Neuron (in vitro differentiated cells): ENCODE measurements around the gene RBSN.
A peak's percentile ranks its signal among the peaks of the same experiment; 100 is the strongest.

Source experiments
- H2AFZ ChIP-seq: one replicate; pipeline ENCODE4 v1.6.1; 2013; ENCODE audit warnings: low read depth, mild to moderate bottlenecking, inconsistent platforms, low read length, moderate library complexity
- H3K27me3 ChIP-seq: one replicate; pipeline ENCODE4 v1.6.1; 2013; ENCODE audit warnings: low read length; ENCODE audit not compliant: insufficient read depth
- H3K36me3 ChIP-seq: one replicate; pipeline ENCODE4 v1.6.1; 2013; ENCODE audit warnings: low read length; ENCODE audit not compliant: insufficient read depth
- H3K4me1 ChIP-seq: one replicate; pipeline ENCODE4 v1.6.1; 2013; ENCODE audit warnings: low read length; ENCODE audit not compliant: insufficient read depth
- H3K4me3 ChIP-seq: 2 replicates; pipeline ENCODE4 v1.5.1; 2013; ENCODE audit warnings: mild to moderate bottlenecking, low read length, moderate library complexity
- H3K9me3 ChIP-seq: one replicate; pipeline ENCODE4 v1.6.1; 2013; ENCODE audit warnings: low read length

The RBSN gene

DNA sequence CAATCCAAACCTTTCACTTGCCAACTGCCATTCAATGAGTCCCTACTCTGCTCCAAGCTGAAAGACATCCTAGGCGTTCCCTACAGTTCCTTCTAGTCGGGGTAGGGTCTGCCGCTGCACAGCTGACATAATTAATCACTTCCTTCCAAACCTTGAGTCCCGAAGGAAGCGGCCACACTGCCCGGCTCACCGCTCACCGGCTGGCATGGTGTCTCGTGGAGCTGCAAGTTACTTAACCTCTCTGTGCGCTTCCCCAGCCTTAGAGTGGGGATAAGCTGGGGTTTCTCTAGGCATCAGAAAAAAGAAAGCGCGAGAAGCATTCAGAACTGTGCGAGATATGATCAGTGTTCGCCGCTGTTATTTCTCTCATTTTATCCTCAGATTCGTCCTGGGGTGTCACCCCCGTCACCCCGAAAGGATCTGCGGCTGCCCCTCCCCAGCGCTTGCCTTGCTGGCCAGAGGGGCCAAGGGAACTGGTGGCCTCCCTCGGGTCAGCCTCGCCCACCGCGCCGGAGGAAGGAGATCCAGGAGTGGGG lies 34.6 kb downstream of the RBSN start:
- Histone ChIP-seq H3K27me3 (no peaks in the 10 kb centered on the region), H3K9me3 (no peaks in the 10 kb centered on the region), H3K36me3 (peaks cover 5% of the 10 kb centered on the region), H3K4me1 (peaks cover 17% of the 10 kb centered on the region), H2AFZ (peak overlapping the region; percentile 93), H3K4me3 (peak overlapping the region; percentile 61)

DNA sequence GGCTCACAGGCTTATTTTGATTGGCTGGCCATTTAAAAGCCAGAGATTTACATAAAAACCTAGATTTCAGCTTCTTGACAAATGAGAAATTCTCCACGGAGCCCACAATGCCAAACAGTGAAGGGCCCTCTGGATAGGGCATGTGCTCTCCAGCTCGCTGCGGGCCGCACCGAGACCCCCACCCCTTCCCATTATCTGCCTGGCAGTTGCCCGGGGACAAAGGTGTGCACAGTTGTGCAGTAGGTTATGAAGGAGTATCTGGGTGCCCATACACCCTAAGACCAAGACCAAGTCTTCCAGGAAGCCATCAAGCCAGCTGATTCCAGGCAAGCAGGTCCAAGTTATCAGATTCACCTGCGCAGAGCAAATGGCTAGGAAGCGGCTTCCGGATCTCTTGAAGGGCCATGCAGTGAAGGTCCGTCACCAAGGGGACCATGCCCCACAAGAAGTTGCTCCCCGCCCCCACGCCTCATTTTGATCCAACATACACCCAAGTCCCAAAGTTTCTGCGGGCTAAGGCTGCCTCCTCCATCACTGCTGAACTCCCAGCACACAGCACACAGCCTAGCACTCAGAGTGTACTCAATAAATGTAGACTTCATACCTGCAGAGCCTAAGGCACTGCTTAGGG lies 35.2 kb downstream of the RBSN start:
- Histone ChIP-seq H3K27me3 (no peaks in the 10 kb centered on the region), H3K9me3 (no peaks in the 10 kb centered on the region), H2AFZ (no peak overlapping the region), H3K36me3 (peaks cover 11% of the 10 kb centered on the region), H3K4me1 (peaks cover 17% of the 10 kb centered on the region), H3K4me3 (peak overlapping the region; percentile 61)

DNA sequence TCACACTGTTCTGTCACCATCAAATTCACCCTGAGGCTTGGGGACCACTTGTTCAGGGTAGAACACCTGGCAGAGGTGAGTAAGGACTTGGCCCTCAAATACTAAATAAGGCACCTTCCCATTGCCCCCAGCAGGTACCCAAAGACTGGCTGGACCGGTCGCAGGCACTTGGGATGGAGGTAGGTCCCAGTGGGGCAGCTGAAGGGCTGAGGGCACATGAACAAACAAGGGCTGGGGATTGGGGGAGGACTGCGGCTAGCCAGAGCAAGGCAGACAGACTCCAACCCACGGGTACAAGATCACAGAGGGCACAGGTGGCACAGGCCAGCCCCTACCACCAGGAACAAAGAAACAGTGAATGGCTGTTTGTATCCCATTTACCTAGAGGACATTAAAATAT lies 35.7 kb downstream of the RBSN start:
- Histone ChIP-seq H3K4me1 (peaks cover 17% of the 10 kb centered on the region), H3K9me3 (no peaks in the 10 kb centered on the region), H3K4me3 (no peak overlapping the region), H2AFZ (no peak overlapping the region), H3K27me3 (no peaks in the 10 kb centered on the region), H3K36me3 (peaks cover 16% of the 10 kb centered on the region)

DNA sequence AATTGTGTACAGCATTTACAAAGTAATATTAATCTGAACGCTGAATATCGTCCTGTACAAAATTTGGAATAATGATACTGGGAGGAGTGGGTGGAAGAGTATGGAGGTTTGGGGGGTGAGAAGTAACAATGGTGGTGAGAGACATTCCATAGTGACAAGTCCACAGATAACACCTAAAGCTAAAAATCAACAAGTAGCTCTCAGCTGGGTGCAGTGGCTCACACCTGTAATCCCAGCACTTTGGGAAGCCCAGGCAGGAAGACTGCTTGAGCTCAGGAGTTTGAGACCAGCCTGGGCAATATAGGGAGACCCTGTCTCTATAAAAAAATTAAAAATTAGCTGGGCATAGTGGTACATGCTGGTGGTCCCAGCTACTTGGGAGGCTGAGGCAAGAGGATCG lies 38.9 kb downstream of the RBSN start:
- Histone ChIP-seq H3K4me3 (no peak overlapping the region), H3K4me1 (peaks cover 14% of the 10 kb centered on the region), H3K9me3 (peaks cover 7% of the 10 kb centered on the region), H3K27me3 (no peaks in the 10 kb centered on the region), H2AFZ (no peak overlapping the region), H3K36me3 (peaks cover 33% of the 10 kb centered on the region)

DNA sequence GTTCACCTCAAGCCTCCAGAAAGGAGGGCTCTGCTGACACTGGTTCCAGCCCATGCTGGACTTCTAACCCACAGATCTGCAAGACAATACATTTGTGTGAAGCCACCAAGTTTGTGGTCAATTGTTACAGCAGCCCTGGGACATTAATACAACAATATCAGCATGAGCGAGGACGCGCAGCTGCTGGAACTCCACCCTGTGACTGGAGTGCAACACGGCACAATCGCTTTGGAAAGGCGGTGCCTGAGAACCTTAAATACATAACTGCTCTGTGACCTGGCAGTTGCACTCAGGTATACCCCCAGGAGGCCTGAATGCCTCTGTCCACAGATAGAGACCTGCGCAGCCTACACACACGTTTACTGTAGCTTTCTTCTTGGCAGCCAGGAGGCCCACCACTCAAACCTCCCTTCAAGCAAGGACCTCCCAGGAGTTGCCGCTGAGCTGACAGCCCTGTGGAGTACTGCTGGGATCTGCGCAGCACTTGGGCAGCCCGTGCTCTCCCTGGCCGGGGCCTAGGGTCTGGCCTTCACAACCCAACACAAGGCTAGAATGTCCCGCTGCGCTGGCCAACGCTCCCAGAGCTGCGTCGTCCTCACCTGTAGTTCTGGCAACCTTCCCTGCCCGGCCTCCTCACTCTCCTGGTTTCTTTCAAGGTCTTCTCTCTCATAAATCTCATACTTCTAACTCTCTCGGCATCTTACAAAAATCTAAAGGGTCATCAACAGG lies 42.1 kb downstream of the RBSN start:
- Histone ChIP-seq H3K27me3 (no peaks in the 10 kb centered on the region), H3K4me3 (no peak overlapping the region), H2AFZ (no peak overlapping the region), H3K9me3 (peaks cover 7% of the 10 kb centered on the region), H3K36me3 (peaks cover 43% of the 10 kb centered on the region), H3K4me1 (no peaks in the 10 kb centered on the region)

DNA sequence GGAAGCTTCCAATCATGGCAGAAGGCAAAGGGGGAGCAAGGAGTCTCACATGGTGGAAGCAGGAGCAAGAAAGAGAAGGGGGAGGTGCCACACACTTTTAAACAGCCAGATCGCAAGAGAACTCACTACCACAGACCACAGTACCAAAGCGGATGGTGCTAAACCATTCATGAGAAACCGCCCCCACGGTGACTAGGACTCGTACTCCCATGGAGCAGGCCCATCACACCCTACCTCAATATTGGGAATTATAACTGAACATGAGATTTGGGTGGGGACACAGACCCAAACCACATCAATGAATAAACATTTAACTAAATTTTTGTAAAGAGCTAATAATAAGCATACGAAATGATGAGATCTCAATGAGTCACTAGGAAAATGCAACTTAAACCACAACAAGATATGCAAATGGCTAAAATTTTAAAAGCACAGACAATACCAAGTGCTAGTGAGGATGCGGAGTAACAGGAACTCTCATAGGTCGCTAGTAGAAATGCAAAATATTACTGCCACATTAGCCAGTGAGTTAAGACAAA lies 43.9 kb downstream of the RBSN start:
- Histone ChIP-seq H2AFZ (no peak overlapping the region), H3K27me3 (no peaks in the 10 kb centered on the region), H3K36me3 (peaks cover 59% of the 10 kb centered on the region), H3K4me1 (no peaks in the 10 kb centered on the region), H3K4me3 (no peak overlapping the region), H3K9me3 (peaks cover 7% of the 10 kb centered on the region)

DNA sequence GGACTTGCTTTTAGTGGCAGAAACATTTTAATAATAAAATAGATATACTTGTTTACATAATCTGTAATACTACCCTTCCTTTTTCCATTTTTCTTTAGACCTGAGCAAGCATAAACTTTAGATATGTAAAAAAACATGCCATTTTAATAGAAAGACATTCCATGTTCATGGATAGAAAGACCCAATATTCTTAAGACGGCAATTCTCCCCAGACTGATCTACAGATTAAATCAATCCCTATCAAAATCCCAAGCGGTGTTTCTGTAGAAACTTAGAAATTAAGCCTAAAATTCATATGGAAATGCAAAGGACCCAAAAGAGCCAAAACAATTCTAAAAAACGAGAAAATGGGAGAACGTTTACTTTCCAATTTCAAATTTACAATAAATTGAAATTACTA lies 45.4 kb downstream of the RBSN start:
- Histone ChIP-seq H3K4me1 (no peaks in the 10 kb centered on the region), H3K36me3 (peaks cover 64% of the 10 kb centered on the region), H3K9me3 (peaks cover 7% of the 10 kb centered on the region), H3K27me3 (no peaks in the 10 kb centered on the region), H3K4me3 (no peak overlapping the region), H2AFZ (no peak overlapping the region)

DNA sequence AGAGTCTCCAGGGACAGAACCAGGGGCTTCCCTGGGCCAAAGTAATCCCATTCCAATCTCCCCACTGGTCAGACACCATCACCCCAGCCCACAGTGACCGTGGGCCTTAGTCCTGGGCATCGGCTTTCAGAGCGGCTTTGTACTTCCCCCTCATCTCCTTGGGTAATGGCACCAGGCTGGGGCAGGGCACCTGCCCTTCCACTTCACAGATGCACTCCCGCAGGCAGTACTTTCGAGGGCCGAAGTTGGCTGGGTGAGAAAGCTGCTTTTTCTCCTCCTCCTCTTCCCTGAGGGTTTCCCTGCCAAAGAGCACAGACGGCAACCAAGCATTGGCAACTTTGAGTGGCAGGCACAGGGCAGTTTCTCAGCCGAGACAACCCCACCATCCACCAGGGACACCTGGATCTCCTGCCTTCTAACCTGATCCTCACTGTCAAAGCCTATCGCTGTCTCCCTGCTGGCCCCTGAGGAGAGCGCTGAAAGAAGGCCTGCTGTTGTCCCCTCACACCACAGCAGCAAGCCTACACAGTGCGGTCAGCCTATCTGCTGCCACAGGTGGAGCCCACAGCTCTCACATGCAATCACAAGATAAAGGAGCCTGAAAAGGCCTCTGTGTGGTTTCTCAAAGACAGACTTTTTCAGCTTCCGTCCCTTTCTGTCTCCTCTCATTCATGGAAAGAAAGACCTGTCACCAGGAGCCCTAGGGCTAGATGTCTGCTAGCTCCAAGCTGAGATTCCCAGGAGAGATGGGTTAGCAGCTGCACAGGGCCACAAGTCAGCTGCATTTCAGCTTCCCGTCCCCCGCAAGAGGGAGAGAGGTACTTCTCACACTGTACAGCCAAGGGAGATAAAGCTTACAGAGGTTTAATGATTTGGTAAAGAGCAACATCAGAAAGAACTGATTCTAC lies 46.4 kb downstream of the RBSN start:
- Histone ChIP-seq H2AFZ (no peak overlapping the region), H3K4me1 (peaks cover 3% of the 10 kb centered on the region)

DNA sequence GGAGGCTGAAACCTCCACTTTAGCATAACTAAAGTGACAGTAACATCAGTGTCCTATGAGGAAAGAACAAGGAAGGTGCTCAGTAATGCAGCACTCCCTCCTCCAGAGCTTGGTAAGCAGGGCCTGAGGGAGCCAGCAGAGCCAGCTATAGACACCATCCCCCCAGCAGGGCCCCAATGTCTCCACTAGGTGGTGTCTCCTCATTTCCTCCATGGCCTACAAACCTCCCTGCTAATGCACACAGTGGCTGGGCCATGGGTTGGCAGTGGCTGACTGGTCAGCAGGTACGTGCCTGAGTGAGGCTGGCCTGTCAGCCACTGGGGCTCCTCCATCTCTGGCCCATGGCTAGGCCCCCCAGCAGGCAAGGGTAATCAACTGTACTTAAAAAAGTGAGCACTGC lies 47.4 kb downstream of the RBSN start:
- H3K9me3 ChIP-seq, result peaks cover 4% of the 10 kb centered on the region

More for the DNA sequence above, 46.4 kb downstream of the RBSN start:
- Histone ChIP-seq H3K27me3 (no peaks in the 10 kb centered on the region), H3K4me3 (no peak overlapping the region), H3K36me3 (peaks cover 62% of the 10 kb centered on the region), H3K9me3 (peaks cover 7% of the 10 kb centered on the region)

DNA sequence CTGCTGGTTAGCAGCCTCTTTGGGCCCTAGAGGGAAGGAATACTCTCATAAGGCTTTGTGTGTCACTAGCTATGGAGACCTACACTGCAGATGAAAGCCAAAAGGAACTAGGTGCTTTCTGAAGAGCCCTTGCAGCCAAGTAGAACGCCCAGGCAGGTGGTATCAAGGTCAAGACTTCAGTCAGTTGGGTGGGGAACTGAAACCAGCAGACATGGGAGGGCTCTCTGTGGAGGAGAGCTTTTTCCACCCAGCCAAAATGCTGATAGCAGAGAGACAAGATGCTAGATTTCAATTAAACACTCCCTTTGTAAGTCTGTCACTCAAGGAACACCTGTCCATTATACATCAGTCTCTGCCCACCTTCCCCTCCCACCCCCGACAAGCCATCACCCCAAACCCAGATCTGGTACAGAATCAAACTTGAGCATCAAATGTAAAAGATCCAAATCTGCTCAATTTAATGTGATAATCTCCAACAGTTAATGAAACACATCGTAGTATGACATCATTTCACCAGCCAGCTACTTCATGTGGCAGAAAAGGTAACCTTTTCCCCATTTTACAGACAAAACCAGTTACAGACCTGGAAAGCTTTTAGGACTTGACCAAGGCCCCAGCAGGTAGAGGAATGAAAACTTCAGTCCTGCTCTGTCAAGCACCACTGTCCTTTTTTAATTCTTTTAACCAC lies 48.4 kb downstream of the RBSN start:
- H3K27me3 ChIP-seq, result no peaks in the 10 kb centered on the region
- H3K9me3 ChIP-seq, result no peaks in the 10 kb centered on the region
- H2AFZ ChIP-seq, result no peak overlapping the region
- H3K36me3 ChIP-seq, result peaks cover 67% of the 10 kb centered on the region
- peaks cover 3% of the 10 kb centered on the region for H3K4me1 ChIP-seq
- H3K4me3 ChIP-seq, result no peak overlapping the region

More for the DNA sequence above, 47.4 kb downstream of the RBSN start:
- no peak overlapping the region for H2AFZ ChIP-seq
- H3K27me3 ChIP-seq, result no peaks in the 10 kb centered on the region
- peaks cover 61% of the 10 kb centered on the region for H3K36me3 ChIP-seq
- H3K4me3 ChIP-seq, result no peak overlapping the region
- peaks cover 3% of the 10 kb centered on the region for H3K4me1 ChIP-seq

DNA sequence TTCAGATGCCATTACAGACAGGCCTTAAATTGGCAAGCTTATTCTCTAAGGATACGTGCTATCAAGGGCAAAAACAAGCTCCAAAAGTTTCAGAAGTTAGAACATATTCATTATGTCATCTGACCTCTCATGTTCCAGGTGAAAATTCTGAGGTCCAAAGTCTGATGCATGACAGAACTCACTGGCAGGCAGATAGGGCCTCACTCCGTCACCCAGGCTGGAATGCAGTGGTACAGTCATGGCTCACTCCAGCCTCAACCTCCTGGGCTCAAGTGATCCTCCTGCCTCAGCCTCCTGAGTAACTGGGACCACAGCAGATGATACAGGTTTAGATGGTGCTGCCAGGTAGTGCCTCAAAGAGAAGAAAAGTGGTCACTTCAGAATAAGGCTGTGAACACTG lies 49.4 kb downstream of the RBSN start:
- Histone ChIP-seq H3K9me3 (no peaks in the 10 kb centered on the region), H3K36me3 (peaks cover 77% of the 10 kb centered on the region)

DNA sequence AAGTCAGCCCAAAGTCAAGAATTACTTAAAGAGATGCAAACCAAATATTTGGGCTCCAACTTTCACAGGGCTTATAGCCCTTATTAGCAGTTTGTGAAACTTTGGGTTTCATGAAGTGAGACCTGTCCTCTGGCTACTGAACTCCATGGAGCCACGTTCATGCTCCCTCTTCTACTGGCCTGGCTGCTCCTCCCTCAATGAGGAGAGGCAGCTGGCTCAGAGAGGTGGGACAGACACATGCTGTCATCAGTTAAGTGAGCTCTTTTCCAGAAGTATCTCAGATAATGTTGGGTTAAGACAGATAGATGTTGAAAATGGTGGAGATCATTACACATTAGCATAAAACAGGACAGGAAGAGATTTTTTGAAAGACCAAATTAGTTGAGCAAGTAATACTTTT lies 53.3 kb downstream of the RBSN start:
- Histone ChIP-seq H3K4me3 (no peak overlapping the region), H3K36me3 (peaks cover 92% of the 10 kb centered on the region), H3K9me3 (no peaks in the 10 kb centered on the region), H2AFZ (no peak overlapping the region), H3K4me1 (peaks cover 3% of the 10 kb centered on the region), H3K27me3 (no peaks in the 10 kb centered on the region)

More for the DNA sequence above, 49.4 kb downstream of the RBSN start:
- H2AFZ ChIP-seq, result no peak overlapping the region
- peaks cover 3% of the 10 kb centered on the region for H3K4me1 ChIP-seq
- no peaks in the 10 kb centered on the region for H3K27me3 ChIP-seq
- no peak overlapping the region for H3K4me3 ChIP-seq
